Measurements from ENCODE around the gene TOP2B.

The TOP2B gene

DNA sequence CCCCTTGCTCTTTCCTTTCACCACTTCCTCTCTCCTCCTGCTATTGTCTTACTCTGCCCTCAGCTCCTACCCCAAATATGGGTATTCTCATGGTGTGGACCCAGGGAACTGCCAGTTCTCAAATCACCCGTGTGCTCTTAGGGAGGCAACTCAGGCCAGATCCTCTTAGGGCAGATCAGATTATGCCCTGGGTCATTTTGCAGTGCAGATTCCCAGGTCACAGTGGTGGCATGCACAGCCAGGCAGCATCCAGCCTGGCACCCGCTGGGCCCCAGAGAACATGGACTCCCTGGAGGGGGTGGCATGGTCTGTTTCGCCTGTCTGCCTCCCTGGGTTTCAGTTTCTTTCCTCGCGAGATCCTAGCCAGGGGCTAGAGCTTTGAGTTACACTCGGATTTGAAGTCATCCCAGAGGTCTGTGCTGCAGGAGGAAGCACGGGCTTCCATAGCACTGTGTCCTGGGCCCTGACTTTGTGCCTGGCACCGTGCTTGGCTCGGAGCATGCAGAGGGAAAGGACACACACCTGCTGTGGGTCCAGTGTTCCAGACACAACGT lies 96.1 kb downstream of the TOP2B start:
- no peak overlapping the region for H3K4me3 ChIP-seq (ENCODE audit: low read length, poor library complexity, severe bottlenecking)
- no peaks in the 10 kb centered on the region for H3K4me1 ChIP-seq (ENCODE audit: insufficient read depth, low read length, poor library complexity, severe bottlenecking)
- no peak overlapping the region for H3K4me2 ChIP-seq (ENCODE audit: low read depth, low read length, poor library complexity, severe bottlenecking)
- H3K79me2 ChIP-seq (ENCODE audit: insufficient read depth, low read length) = no peaks in the 10 kb centered on the region
- H3K9me3 ChIP-seq (ENCODE audit: insufficient read depth, low read depth, low read length) = no peaks in the 10 kb centered on the region
- no peaks in the 10 kb centered on the region for H3K9me2 ChIP-seq (replicated peaks; ENCODE audit: low read depth, low read length)
- H4K20me1 ChIP-seq (ENCODE audit: insufficient read depth, low read length, poor library complexity, severe bottlenecking) = no peaks in the 10 kb centered on the region
- H2AFZ ChIP-seq (ENCODE audit: low read length) = no peak overlapping the region
- H3F3A ChIP-seq (ENCODE audit: low read depth) = no peaks in the 10 kb centered on the region
- no peak overlapping the region for H3K9ac ChIP-seq (ENCODE audit: low read depth, low read length, poor library complexity, severe bottlenecking)
- TF ChIP-seq, protein P1, sequence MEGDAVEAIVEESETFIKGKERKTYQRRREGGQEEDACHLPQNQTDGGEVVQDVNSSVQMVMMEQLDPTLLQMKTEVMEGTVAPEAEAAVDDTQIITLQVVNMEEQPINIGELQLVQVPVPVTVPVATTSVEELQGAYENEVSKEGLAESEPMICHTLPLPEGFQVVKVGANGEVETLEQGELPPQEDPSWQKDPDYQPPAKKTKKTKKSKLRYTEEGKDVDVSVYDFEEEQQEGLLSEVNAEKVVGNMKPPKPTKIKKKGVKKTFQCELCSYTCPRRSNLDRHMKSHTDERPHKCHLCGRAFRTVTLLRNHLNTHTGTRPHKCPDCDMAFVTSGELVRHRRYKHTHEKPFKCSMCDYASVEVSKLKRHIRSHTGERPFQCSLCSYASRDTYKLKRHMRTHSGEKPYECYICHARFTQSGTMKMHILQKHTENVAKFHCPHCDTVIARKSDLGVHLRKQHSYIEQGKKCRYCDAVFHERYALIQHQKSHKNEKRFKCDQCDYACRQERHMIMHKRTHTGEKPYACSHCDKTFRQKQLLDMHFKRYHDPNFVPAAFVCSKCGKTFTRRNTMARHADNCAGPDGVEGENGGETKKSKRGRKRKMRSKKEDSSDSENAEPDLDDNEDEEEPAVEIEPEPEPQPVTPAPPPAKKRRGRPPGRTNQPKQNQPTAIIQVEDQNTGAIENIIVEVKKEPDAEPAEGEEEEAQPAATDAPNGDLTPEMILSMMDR (conservative IDR thresholded peaks at IDR 0.05; ENCODE audit: low read length) = no peak
- TF ChIP-seq EZH2phosphoT487 (IDR thresholded peaks at IDR 0.05; ENCODE audit: borderline replicate concordance) = no peak
- no peaks in the 10 kb centered on the region for H3K36me3 ChIP-seq (ENCODE audit: insufficient read depth, low read length)
- H3K27me3 ChIP-seq (ENCODE audit: insufficient read depth, low read length, poor library complexity, severe bottlenecking) = no peaks in the 10 kb centered on the region

DNA sequence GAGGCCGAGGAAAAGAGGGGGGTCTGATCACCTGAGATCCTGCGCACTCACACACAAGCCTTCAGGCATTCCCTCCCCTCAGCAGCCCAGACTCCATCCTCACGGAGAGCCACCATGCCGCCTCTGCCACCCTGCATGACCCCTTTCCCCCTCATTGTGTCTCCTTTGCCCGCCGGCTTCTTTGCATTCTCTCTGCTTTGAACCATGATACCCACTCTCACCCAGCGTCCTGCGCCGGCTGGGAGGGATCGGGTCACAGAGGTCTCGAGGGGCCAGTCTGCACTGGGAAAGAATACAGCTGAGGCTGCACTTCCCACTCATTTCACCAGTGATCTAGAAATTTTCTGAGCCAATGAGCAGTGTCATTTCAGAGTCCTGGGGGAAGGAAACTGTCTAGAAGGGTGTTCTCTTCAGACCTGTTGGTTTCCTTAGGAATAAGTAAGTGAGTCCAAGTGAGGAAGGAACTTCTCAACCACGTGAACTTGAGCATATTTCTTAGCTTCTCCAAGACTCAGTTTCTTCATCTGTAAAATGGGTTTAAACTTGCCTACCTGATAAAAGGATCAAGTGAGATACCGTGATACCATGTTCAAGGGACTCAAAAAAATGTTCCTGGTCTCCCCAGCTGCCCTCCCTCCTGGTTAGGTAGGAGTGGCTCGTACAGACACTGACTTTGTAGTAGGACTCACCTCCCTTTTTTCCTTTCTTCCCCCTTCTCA lies 96.7 kb downstream of the TOP2B start:
- Histone ChIP-seq H3K27me3 (ENCODE audit: insufficient read depth, low read length, poor library complexity, severe bottlenecking) (no peaks in the 10 kb centered on the region), H3K4me3 (ENCODE audit: low read length, poor library complexity, severe bottlenecking) (no peak overlapping the region), H3K4me1 (ENCODE audit: insufficient read depth, low read length, poor library complexity, severe bottlenecking) (no peaks in the 10 kb centered on the region), H4K20me1 (ENCODE audit: insufficient read depth, low read length, poor library complexity, severe bottlenecking) (no peaks in the 10 kb centered on the region), H3K9me3 (ENCODE audit: insufficient read depth, low read depth, low read length) (no peaks in the 10 kb centered on the region), H3K36me3 (ENCODE audit: insufficient read depth, low read length) (no peaks in the 10 kb centered on the region), H3K4me2 (ENCODE audit: low read depth, low read length, poor library complexity, severe bottlenecking) (no peak overlapping the region), H3K79me2 (ENCODE audit: insufficient read depth, low read length) (no peaks in the 10 kb centered on the region), H3K9ac (ENCODE audit: low read depth, low read length, poor library complexity, severe bottlenecking) (no peak overlapping the region), H3F3A (ENCODE audit: low read depth) (no peaks in the 10 kb centered on the region), H3K9me2 (replicated peaks; ENCODE audit: low read depth, low read length) (no peaks in the 10 kb centered on the region), H2AFZ (ENCODE audit: low read length) (no peak overlapping the region)
- TF ChIP-seq, protein P1 (conservative IDR thresholded peaks at IDR 0.05; ENCODE audit: low read length) = no peak
- no peak for TF ChIP-seq EZH2phosphoT487 (IDR thresholded peaks at IDR 0.05; ENCODE audit: borderline replicate concordance)

DNA sequence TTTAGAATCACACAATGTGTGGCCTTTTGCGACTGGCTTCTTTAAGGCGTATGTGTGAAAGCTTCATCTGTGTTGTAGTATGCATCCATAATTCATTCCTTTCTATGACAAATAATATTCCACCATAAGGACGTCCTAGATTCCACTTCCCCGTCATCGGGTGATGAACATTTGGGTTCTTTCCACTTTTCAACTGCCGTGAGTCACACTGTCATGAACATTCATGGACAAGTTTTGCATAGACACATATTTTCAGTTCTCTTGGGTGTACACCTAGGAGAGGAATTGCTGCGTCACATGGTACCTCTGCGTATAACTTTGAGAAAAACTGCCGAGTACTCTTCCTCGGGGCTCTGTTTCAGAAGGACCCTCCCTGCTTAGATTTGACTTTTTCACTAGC lies 97.3 kb downstream of the TOP2B start:
- H3K9me2 ChIP-seq (replicated peaks; ENCODE audit: low read depth, low read length) = no peaks in the 10 kb centered on the region

More for the DNA sequence above, 97.3 kb downstream of the TOP2B start:
- H2AFZ ChIP-seq (ENCODE audit: low read length) = no peak overlapping the region
- no peaks in the 10 kb centered on the region for H3K79me2 ChIP-seq (ENCODE audit: insufficient read depth, low read length)
- H3F3A ChIP-seq (ENCODE audit: low read depth) = no peaks in the 10 kb centered on the region
- no peak overlapping the region for H3K9ac ChIP-seq (ENCODE audit: low read depth, low read length, poor library complexity, severe bottlenecking)
- H4K20me1 ChIP-seq (ENCODE audit: insufficient read depth, low read length, poor library complexity, severe bottlenecking) = no peaks in the 10 kb centered on the region
- H3K4me2 ChIP-seq (ENCODE audit: low read depth, low read length, poor library complexity, severe bottlenecking) = no peak overlapping the region
- no peaks in the 10 kb centered on the region for H3K27me3 ChIP-seq (ENCODE audit: insufficient read depth, low read length, poor library complexity, severe bottlenecking)
- H3K9me3 ChIP-seq (ENCODE audit: insufficient read depth, low read depth, low read length) = no peaks in the 10 kb centered on the region
- no peak overlapping the region for H3K4me3 ChIP-seq (ENCODE audit: low read length, poor library complexity, severe bottlenecking)
- no peaks in the 10 kb centered on the region for H3K4me1 ChIP-seq (ENCODE audit: insufficient read depth, low read length, poor library complexity, severe bottlenecking)
- TF ChIP-seq, protein P1 (conservative IDR thresholded peaks at IDR 0.05; ENCODE audit: low read length) = no peak
- TF ChIP-seq EZH2phosphoT487 (IDR thresholded peaks at IDR 0.05; ENCODE audit: borderline replicate concordance) = no peak
- no peaks in the 10 kb centered on the region for H3K36me3 ChIP-seq (ENCODE audit: insufficient read depth, low read length)
